Aorta (tissue), 5 donors: ENCODE results near the gene AFAP1. TPM values are rescaled to one million over a fixed set of nuclear protein-coding genes. Genes with fewer than 3 reads are reported as not detected.
A peak's percentile ranks its signal among the peaks of the same experiment; 100 is the strongest.

ENCODE experiments used
- ATAC-seq: fragments of 200-7000 bp; cut with Tn5 transposase; one replicate; pipeline ENCODE4 v1.9.1; 2022; ENCODE audit warnings: moderate library complexity; ENCODE audit not compliant: low FRiP score
- DNase-seq, 2 donors: peaks; one replicate each; pipeline ENCODE4 v3.0.0-alpha.2; 2020
- H3K27ac ChIP-seq, 2 donors: one replicate each; pipeline ENCODE4 v1.5.1; 2013; ENCODE audit warnings: low read length in 2 of 2, mild to moderate bottlenecking in 2 of 2, moderate library complexity in 2 of 2, control low read depth in 1 of 2, inconsistent platforms in 1 of 2, low read depth in 1 of 2
- H3K27me3 ChIP-seq, 2 donors: one replicate each; pipeline ENCODE4 v1.6.1; 2013; ENCODE audit warnings: control low read depth in 1 of 2, low read length in 1 of 2, mild to moderate bottlenecking in 1 of 2, moderate library complexity in 1 of 2; ENCODE audit not compliant: insufficient read depth in 2 of 2, control insufficient read depth in 1 of 2
- H3K36me3 ChIP-seq, 2 donors: one replicate each; pipeline ENCODE4 v1.6.1; 2013; ENCODE audit warnings: control low read depth in 1 of 2, low read length in 1 of 2, mild to moderate bottlenecking in 1 of 2; ENCODE audit not compliant: insufficient read depth in 2 of 2, control insufficient read depth in 1 of 2
- H3K4me1 ChIP-seq, 2 donors: one replicate each; pipeline ENCODE4 v1.6.1; 2013; ENCODE audit warnings: low read length in 2 of 2, control low read depth in 1 of 2, mild to moderate bottlenecking in 1 of 2, moderate library complexity in 1 of 2; ENCODE audit not compliant: insufficient read depth in 2 of 2, control insufficient read depth in 1 of 2
- H3K4me3 ChIP-seq, 2 donors: one replicate each; pipeline ENCODE4 v1.5.1; 2013; ENCODE audit warnings: low read length in 2 of 2, control low read depth in 1 of 2, mild to moderate bottlenecking in 1 of 2
- H3K9me3 ChIP-seq: one replicate; pipeline ENCODE4 v1.6.1; 2013; ENCODE audit warnings: mild to moderate bottlenecking, low read length; ENCODE audit not compliant: control insufficient read depth
- WGBS, 2 donors: extraction: QIAGEN DNeasy Blood & Tissue Kit; methylation state at CpG; one replicate each; pipeline ENCODE4 v1.1.7; 2013; 5-methylcytosine and 5-hydroxymethylcytosine counted together
- intact Hi-C, 2 donors: fragments of 100-400 bp; cut with DNase I; formaldehyde crosslinking; loops; one replicate each; pipeline versions ENCODE4 v1.14.2 to v1.15.0; 2022
- polyA plus RNA-seq, 2 donors: library from polyadenylated mRNA; stranded (reverse); fragments of 200-250 nt; gene quantifications; one replicate each; pipeline ENCODE4 v1.2.3, GENCODE V29; 2013
- total RNA-seq, 2 donors: library from RNA; stranded (reverse); fragmentation: NEBNext Ultra II Directional; extraction: Animal tissue kit (Norgen Biotek cat#: 25700); gene quantifications; one replicate each; pipeline ENCODE4 v1.2.1, GENCODE V29; 2021
- donor health status: healthy with polysubstance abuse.
- donor health status: Bipolar disorder and iron deficiency.
- donor health status: DM: no; HTN: no; CAD: no.
- donor health status: DM: no; HTN: no; CAD: no.
- donor health status: DM: yes; HTN: yes; CAD: no.

Gene AFAP1
- total and polyA plus RNA-seq, 4 donors, result 4.6 to 60.5 (median 26.9) TPM

GRCh38 chr4:7847206-7847605 lies 92.5 kb downstream of the AFAP1 start:
- Histone ChIP-seq H3K27ac (no peak overlapping the region), H3K4me1 (no peaks in the 10 kb centered on the region), H3K36me3 (no peaks in the 10 kb centered on the region), H3K4me3 (no peak overlapping the region), H3K27me3 (no peaks in the 10 kb centered on the region), H3K9me3 (no peaks in the 10 kb centered on the region)
- WGBS, 2 donors, result 89 to 98% methylated on average over 6 of the region's 6 CpGs
- DNase-seq (no peak), ATAC-seq (no peak)
- intact Hi-C loops, result no loop called here

GRCh38 chr4:7845493-7846128 lies 94.0 kb downstream of the AFAP1 start:
- H3K27ac ChIP-seq, result no peak overlapping the region
- H3K4me1 ChIP-seq, result peaks cover 0 to 3% of the 10 kb centered on the region in 2 donors
- H3K4me3 ChIP-seq, result no peak overlapping the region
- no peaks in the 10 kb centered on the region for H3K27me3 ChIP-seq
- 81 to 82% methylated on average over 13 of the region's 13 CpGs for WGBS, 2 donors
- H3K9me3 ChIP-seq, result no peaks in the 10 kb centered on the region
- intact Hi-C loops, result no loop called here
- no peak for ATAC-seq
- no peaks in the 10 kb centered on the region for H3K36me3 ChIP-seq
- DNase-seq, result no peak

- WGBS, 2 donors, result 74 to 79% methylated on average over 11 of the region's 11 CpGs
- Histone ChIP-seq H3K4me1 (peaks cover 0 to 3% of the 10 kb centered on the region in 2 donors), H3K27me3 (no peaks in the 10 kb centered on the region), H3K4me3 (no peak overlapping the region), H3K27ac (no peak overlapping the region), H3K9me3 (no peaks in the 10 kb centered on the region), H3K36me3 (no peaks in the 10 kb centered on the region)
- intact Hi-C loops, result loop anchor here (5.0 kb wide), 2 partner anchors 37 to 93 kb away; partner anchors contain the start of gene AFAP1 (in 1 of the 2)
- DNase-seq (no peak), ATAC-seq (no peak)
These were observed 95.1 kb downstream of the AFAP1 start for GRCh38 chr4:7844594-7844991.

GRCh38 chr4:7843831-7844593 lies 95.6 kb downstream of the AFAP1 start:
- intact Hi-C loops, result loop anchor here (5.0 kb wide), 2 partner anchors 37 to 93 kb away; partner anchors contain the start of gene AFAP1 (in 1 of the 2)
- WGBS, 2 donors, result 54 to 56% methylated on average over 11 of the region's 11 CpGs
- no peaks in the 10 kb centered on the region for H3K36me3 ChIP-seq
- H3K4me3 ChIP-seq, result no peak overlapping the region
- peak overlapping the region in 1 of 2 donors; percentile 28 for H3K27ac ChIP-seq
- no peaks in the 10 kb centered on the region for H3K27me3 ChIP-seq
- peak; percentile 78 to 91 for DNase-seq
- peaks cover 0 to 3% of the 10 kb centered on the region in 2 donors for H3K4me1 ChIP-seq
- peak; percentile 46 for ATAC-seq
- no peaks in the 10 kb centered on the region for H3K9me3 ChIP-seq

- intact Hi-C loops, result loop anchor here (1.0 to 5.0 kb wide), 3 partner anchors 35 to 95 kb away; partner anchors contain the start of gene AFAP1 (in 1 of the 2)
- ATAC-seq, result peak; percentile 92
- peaks cover 0 to 3% of the 10 kb centered on the region in 2 donors for H3K4me1 ChIP-seq
- DNase-seq, result peak; percentile 79 to 86
- no peaks in the 10 kb centered on the region for H3K27me3 ChIP-seq
- WGBS, 2 donors, result 34 to 35% methylated on average over 22 of the region's 22 CpGs
- H3K9me3 ChIP-seq, result no peaks in the 10 kb centered on the region
- H3K4me3 ChIP-seq, result no peak overlapping the region
- H3K36me3 ChIP-seq, result no peaks in the 10 kb centered on the region
- peak overlapping the region in 1 of 2 donors; percentile 99 for H3K27ac ChIP-seq
These were observed 97.0 kb downstream of the AFAP1 start for GRCh38 chr4:7842384-7843279.

GRCh38 chr4:7841894-7842293 lies 97.8 kb downstream of the AFAP1 start:
- ATAC-seq, result no peak
- H3K4me1 ChIP-seq, result peaks cover 0 to 3% of the 10 kb centered on the region in 2 donors
- DNase-seq, result no peak
- H3K36me3 ChIP-seq, result no peaks in the 10 kb centered on the region
- H3K9me3 ChIP-seq, result no peaks in the 10 kb centered on the region
- no peak overlapping the region for H3K27ac ChIP-seq
- H3K27me3 ChIP-seq, result no peaks in the 10 kb centered on the region
- WGBS, 2 donors, result 38 to 43% methylated on average over 2 of the region's 2 CpGs
- intact Hi-C loops, result loop anchor here (1.0 to 5.0 kb wide), 3 partner anchors 35 to 95 kb away; partner anchors contain the start of gene AFAP1 (in 1 of the 2)
- H3K4me3 ChIP-seq, result no peak overlapping the region

GRCh38 chr4:7841071-7841470 lies 98.6 kb downstream of the AFAP1 start:
- WGBS, 2 donors, result 80 to 82% methylated on average over 6 of the region's 6 CpGs
- DNase-seq, result no peak
- no peaks in the 10 kb centered on the region for H3K36me3 ChIP-seq
- no peak overlapping the region for H3K4me3 ChIP-seq
- no peaks in the 10 kb centered on the region for H3K9me3 ChIP-seq
- intact Hi-C loops, result loop anchor here (5.0 kb wide), 2 partner anchors 34 to 96 kb away; partner anchors contain the start of gene AFAP1 (in 1 of the 2)
- no peaks in the 10 kb centered on the region for H3K27me3 ChIP-seq
- H3K4me1 ChIP-seq, result peaks cover 0 to 3% of the 10 kb centered on the region in 2 donors
- H3K27ac ChIP-seq, result peak overlapping the region in 1 of 2 donors; percentile 23
- no peak for ATAC-seq

- Histone ChIP-seq H3K27ac (no peak overlapping the region), H3K9me3 (no peaks in the 10 kb centered on the region), H3K4me1 (peaks cover 0 to 3% of the 10 kb centered on the region in 2 donors), H3K27me3 (no peaks in the 10 kb centered on the region), H3K4me3 (no peak overlapping the region), H3K36me3 (no peaks in the 10 kb centered on the region)
- ATAC-seq (no peak), DNase-seq (no peak)
- intact Hi-C loops, result loop anchor here (5.0 kb wide), 2 partner anchors 33 to 97 kb away; partner anchors contain the start of gene AFAP1 (in 1 of the 2)
- 72 to 74% methylated on average over 4 of the region's 4 CpGs for WGBS, 2 donors
These were observed 99.8 kb downstream of the AFAP1 start for GRCh38 chr4:7839856-7840255.
